Measurements from ENCODE around the gene MAPT.

GRCh38 chr17:45992904-45993303 lies 98.5 kb downstream of the MAPT start:
- TF ChIP-seq, protein P1, sequence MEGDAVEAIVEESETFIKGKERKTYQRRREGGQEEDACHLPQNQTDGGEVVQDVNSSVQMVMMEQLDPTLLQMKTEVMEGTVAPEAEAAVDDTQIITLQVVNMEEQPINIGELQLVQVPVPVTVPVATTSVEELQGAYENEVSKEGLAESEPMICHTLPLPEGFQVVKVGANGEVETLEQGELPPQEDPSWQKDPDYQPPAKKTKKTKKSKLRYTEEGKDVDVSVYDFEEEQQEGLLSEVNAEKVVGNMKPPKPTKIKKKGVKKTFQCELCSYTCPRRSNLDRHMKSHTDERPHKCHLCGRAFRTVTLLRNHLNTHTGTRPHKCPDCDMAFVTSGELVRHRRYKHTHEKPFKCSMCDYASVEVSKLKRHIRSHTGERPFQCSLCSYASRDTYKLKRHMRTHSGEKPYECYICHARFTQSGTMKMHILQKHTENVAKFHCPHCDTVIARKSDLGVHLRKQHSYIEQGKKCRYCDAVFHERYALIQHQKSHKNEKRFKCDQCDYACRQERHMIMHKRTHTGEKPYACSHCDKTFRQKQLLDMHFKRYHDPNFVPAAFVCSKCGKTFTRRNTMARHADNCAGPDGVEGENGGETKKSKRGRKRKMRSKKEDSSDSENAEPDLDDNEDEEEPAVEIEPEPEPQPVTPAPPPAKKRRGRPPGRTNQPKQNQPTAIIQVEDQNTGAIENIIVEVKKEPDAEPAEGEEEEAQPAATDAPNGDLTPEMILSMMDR (IDR thresholded peaks at IDR 0.05 in 4 of 5, conservative IDR thresholded peaks at IDR 0.05 in 1 of 5): no peak
- TF ChIP-seq POLR2A (IDR thresholded peaks at IDR 0.05): no peak
